Fibroblast of lung (primary cell): ENCODE results near the gene EYS.

Source experiments
- CTCF ChIP-seq, 2 donors: IDR thresholded peaks in 1 of 2; conservative IDR thresholded peaks in 1 of 2; 1 replicate in 1 of 2; 2 replicates in 1 of 2; pipeline ENCODE4 v1.5.1; 2011 to 2012; ENCODE audit warnings: low read length in 2 of 2, control low read depth in 1 of 2, inconsistent platforms in 1 of 2, low read depth in 1 of 2, mild to moderate bottlenecking in 1 of 2
- EZH2 ChIP-seq: IDR thresholded peaks from 2 replicates; pipeline ENCODE4 v1.5.1; 2012; ENCODE audit warnings: low read length, control low read depth, mild to moderate bottlenecking; ENCODE audit errors: missing control alignments

GRCh38 chr6:64973142-64973541 lies 733.9 kb downstream of the EYS start:
- TF ChIP-seq CTCF (conservative IDR thresholded peaks at IDR 0.05 in 1 of 2, IDR thresholded peaks at IDR 0.05 in 1 of 2; ENCODE audit: low read depth in 1 of 2, low read length in 2 of 2) (no peak), EZH2 (no peak)
